Stimulated activated naive CD8-positive, alpha-beta T cell treated with anti-CD3 and anti-CD28 coated beads, Interleukin-15, amount 100 ng/mL, for 72 hours (primary cell): Measurements from ENCODE around the gene JAKMIP1.

Source experiments
- ATAC-seq: fragments of 150-1000 bp; cut with Tn5 transposase; 2 replicates; pipeline ENCODE4 v1.10.0; 2021; ENCODE audit warnings: mild to moderate bottlenecking, moderate library complexity
- DNase-seq, 2 donors: peaks; one replicate each; pipeline ENCODE4 v3.0.0; 2021 to 2022
- H3K27ac Mint-ChIP-seq, 2 donors: one replicate each; pipeline ENCODE4 v1.8.0; 2022; ENCODE audit warnings: mild to moderate bottlenecking in 2 of 2, mixed read lengths in 2 of 2, moderate library complexity in 2 of 2
- H3K27me3 Mint-ChIP-seq: one replicate; pipeline ENCODE4 v1.8.0; 2022; ENCODE audit warnings: mixed read lengths
- H3K4me1 Mint-ChIP-seq: one replicate; pipeline ENCODE4 v1.8.0; 2022; ENCODE audit warnings: mild to moderate bottlenecking, mixed read lengths
- H3K4me3 Mint-ChIP-seq, 2 donors: one replicate each; pipeline ENCODE4 v1.8.0; 2022; ENCODE audit warnings: mild to moderate bottlenecking in 2 of 2, mixed read lengths in 2 of 2, moderate library complexity in 1 of 2
- H3K9me3 Mint-ChIP-seq, 2 donors: one replicate each; pipeline ENCODE4 v1.8.0; 2022; ENCODE audit warnings: mixed read lengths in 2 of 2

The JAKMIP1 gene

DNA sequence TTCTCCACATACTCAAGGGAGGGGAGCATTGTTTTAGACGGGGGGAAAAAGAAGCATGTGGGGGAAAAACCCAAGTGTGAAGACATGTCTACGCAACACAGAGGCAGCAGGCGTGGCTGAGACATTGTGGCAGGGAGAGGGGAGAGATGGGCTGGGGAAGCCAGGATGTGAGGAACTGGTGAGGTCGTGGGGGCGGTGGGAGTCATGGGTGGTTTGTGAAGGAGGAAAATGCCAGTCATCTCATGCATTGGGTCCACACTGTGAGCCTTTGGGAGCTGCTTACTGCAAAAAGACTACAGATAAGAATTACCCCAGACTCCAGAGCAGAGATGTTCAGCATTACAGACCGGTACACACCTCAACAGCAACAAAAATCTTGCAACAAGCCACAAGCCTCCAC is 2.1 kb downstream of the JAKMIP1 start:
- peak; percentile 78 for ATAC-seq
- H3K27me3 Mint-ChIP-seq: peaks cover 77% of the 10 kb centered on the region
- peak overlapping the region; percentile 27 to 85 for H3K4me3 Mint-ChIP-seq
- DNase-seq: peak in 1 of 2 donors; percentile 91
- H3K4me1 Mint-ChIP-seq: peaks cover 42% of the 10 kb centered on the region
- H3K9me3 Mint-ChIP-seq: peaks cover 9 to 12% of the 10 kb centered on the region in 2 donors
- H3K27ac Mint-ChIP-seq: peak overlapping the region in 1 of 2 donors; percentile 95

DNA sequence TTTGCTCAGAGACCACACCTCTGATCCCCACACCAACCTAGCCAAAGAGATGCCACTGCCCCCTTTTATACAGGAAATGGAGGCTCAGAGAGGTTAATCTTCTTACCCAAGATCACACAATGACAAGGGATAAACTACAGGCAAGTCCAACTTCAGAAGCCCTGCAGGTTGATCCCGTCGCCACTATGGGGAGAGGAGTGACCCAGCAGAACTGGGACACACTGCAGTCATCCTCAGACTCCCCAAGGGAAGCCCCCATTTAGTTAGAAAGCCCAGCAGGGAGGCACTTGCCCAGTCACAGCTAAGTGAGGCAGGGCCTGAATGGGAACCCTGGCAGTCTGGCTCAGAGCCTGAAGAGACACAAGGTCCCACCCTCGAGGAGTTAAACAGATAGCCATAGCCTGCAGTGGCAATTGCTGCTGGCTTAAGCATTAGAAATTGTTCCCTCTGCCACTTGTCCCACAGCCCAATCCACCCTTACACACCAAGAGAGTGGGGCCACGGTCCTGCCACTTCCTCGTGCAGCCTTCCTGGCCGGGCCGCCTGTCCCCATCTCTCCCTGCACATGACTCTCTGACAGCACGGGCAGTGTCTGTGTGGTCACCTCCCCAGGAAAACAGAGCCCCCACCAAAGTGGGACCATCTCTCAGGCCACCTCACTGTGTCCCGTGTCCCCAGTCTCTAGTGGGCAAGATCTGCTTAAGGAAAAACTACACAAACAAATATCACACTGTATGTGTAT is 2.7 kb downstream of the JAKMIP1 start:
- ATAC-seq (no peak), DNase-seq (no peak)
- Mint-ChIP-seq H3K27ac (peak overlapping the region; percentile 48 to 95), H3K9me3 (peaks cover 9 to 12% of the 10 kb centered on the region in 2 donors), H3K4me1 (peaks cover 42% of the 10 kb centered on the region), H3K27me3 (peaks cover 84% of the 10 kb centered on the region), H3K4me3 (peak overlapping the region; percentile 27 to 85)

DNA sequence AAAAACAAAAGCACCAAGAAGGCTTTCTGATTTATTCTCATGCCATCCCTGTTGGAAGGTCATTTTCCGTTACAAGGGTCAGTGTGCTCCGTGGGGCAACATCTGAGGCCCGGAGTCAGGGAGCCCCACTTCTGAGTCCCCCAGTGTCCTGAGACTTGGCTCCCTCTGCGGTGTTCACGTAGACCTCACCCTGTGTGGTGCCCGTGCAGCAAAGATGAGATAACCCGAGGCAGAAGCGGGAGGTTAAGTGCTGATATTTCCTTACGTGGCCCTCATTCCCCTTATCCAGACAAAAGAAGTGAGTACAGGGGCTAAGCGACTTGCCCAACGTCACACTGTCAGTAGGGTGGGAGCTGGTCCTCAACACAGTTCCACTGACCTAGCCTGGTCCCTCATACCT is 3.5 kb downstream of the JAKMIP1 start:
- no peak for ATAC-seq
- peaks cover 42% of the 10 kb centered on the region for H3K4me1 Mint-ChIP-seq
- no peak for DNase-seq
- peak overlapping the region in 1 of 2 donors; percentile 85 for H3K4me3 Mint-ChIP-seq
- H3K9me3 Mint-ChIP-seq: peaks cover 9 to 11% of the 10 kb centered on the region in 2 donors
- H3K27me3 Mint-ChIP-seq: peaks cover 84% of the 10 kb centered on the region
- H3K27ac Mint-ChIP-seq: peak overlapping the region in 1 of 2 donors; percentile 54

DNA sequence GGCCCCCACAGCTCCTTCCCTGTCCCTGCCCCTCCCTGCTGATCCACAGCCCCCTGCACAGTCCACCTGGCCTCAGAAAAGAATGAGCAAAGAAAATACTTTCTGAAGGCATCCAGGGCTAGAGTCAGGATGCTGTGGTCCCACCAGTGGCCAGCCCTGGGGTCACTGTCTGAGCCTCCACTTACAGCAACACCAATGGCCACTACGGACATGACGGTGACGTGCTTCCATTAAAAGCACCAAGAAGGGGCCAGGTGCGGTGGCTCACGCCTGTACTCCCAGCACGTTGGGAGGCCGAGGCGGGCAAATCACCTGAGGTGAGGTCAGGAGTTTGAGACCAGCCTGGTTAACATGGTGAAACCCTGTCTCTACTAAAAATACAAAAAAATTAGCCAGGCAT is 4.0 kb downstream of the JAKMIP1 start:
- H3K9me3 Mint-ChIP-seq: peaks cover 5 to 6% of the 10 kb centered on the region in 2 donors
- peak overlapping the region in 1 of 2 donors; percentile 36 for H3K27ac Mint-ChIP-seq
- DNase-seq (no peak), ATAC-seq (no peak)
- peaks cover 78% of the 10 kb centered on the region for H3K27me3 Mint-ChIP-seq
- H3K4me3 Mint-ChIP-seq: peak overlapping the region in 1 of 2 donors; percentile 53
- H3K4me1 Mint-ChIP-seq: peaks cover 38% of the 10 kb centered on the region

DNA sequence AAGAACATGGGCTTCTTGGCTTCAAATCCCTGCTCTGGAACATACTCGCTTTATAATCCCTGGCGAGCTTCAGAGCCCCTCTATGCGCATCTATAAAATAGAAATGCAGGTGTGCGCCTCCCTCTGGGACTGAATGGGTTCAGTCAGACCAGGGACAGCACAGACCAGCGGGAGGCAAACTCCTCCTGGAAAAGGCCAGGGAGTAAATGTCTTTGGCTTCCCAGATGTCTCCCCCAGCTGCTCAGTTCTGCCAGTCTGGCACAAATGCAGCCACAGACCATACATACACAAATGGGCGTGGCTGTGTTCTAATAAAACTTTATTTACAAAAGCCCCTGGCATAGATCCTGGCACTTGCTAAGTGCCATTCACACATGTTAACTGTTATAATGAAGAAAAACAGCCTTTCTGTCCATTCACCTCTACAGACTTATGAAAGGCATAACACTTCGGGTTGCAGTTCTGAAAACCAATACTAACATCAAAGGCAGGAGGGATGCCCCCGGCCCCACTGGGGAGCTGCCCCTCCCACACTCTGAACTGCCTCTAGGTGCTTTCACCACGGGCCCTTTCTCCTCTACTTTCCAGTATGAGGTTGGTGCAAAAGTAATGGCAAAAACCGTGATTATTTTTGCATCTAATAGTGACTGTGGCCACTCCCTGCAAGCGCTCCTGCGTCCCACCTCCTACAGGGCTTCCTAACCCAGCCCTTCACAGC is 4.6 kb downstream of the JAKMIP1 start:
- peaks cover 76% of the 10 kb centered on the region for H3K27me3 Mint-ChIP-seq
- peak overlapping the region in 1 of 2 donors; percentile 53 for H3K4me3 Mint-ChIP-seq
- H3K27ac Mint-ChIP-seq: peak overlapping the region in 1 of 2 donors; percentile 36

DNA sequence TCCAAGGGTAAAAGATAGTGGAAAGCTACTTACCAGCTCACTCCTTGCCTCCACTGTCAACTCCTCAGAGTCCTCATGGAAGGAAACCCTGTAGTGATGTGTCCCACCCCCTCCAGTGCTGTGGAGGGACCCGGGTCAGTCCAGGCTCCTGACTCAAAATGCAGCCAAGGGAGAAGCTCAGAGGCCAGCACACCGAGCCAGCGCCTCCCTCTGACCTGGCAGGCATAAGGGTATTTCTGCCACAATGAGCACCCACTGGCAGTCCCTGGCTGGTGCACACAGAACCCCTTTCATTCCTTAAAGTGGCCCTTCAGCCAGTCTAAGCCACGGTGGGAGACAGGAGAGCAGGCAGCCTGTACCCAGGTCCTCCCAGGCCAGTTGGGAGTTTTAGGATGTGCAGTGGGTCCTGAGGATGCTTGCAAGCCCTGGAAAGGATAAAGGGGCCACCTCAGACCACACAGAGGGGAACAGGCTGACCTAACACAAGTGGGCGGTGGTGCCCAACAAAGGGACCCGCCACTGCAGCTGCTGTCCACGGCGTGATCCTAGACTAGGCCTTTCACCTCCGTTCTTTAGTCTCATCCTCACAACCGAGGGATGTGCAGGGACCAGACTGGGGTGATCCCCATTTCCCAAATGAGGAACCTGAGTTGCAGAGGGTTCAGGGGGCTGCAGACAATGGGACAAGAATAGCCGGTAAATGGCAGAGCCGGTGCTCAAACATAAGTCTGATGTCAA is 5.7 kb downstream of the JAKMIP1 start:
- Mint-ChIP-seq H3K9me3 (no peaks in the 10 kb centered on the region), H3K27ac (no peak overlapping the region), H3K4me3 (no peak overlapping the region), H3K4me1 (peaks cover 32% of the 10 kb centered on the region), H3K27me3 (peaks cover 84% of the 10 kb centered on the region)
- no peak for ATAC-seq
- no peak for DNase-seq

More for the DNA sequence above, 4.6 kb downstream of the JAKMIP1 start:
- Mint-ChIP-seq H3K4me1 (peaks cover 32% of the 10 kb centered on the region), H3K9me3 (peaks cover 0 to under 1% of the 10 kb centered on the region in 2 donors)
- DNase-seq (peak in 1 of 2 donors; percentile 61), ATAC-seq (peak; percentile 23)

DNA sequence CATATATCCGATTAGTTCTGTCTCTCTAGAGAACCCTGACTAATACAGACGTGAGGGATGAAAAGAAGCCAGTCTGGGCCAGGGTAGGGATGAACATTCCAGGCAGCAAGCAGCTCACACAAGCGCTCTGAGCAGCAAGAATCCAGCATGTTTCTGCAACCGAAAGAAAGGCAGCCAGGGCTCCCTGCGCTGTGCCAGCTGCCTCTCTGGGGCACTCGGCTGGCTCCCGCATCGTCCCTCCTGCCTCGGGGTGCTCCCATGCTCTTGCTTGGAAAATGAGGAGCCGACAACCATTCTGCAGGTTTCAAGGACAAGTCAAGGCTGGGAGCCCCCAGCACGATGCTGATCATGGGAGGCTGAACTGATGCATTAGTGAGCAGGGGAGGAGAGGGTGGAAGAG is 7.0 kb downstream of the JAKMIP1 start:
- Mint-ChIP-seq H3K27me3 (peaks cover 81% of the 10 kb centered on the region), H3K9me3 (no peaks in the 10 kb centered on the region), H3K27ac (no peak overlapping the region), H3K4me3 (no peak overlapping the region), H3K4me1 (peaks cover 23% of the 10 kb centered on the region)
- DNase-seq: no peak
- no peak for ATAC-seq

DNA sequence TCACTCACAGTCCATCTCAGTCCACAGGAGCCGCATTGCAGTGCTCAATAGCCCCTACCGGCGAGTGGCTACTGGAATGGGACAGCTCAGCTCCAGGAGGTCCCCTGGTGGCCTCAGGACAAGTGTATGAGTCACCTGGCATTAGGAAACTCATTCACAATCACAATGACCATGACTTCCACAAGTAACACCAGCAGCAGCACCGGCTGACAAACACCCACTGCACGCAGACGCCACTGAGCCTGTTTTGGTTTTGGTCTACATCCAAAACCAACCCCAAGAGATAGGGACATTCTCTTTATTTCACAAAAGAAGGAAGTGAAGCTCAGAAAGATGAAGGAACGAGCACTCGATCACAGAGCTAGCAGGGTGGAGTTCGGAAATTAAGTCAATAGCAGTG is 8.1 kb downstream of the JAKMIP1 start:
- no peak for DNase-seq
- Mint-ChIP-seq H3K9me3 (peaks cover 0 to 2% of the 10 kb centered on the region in 2 donors), H3K4me3 (no peak overlapping the region), H3K4me1 (peaks cover 12% of the 10 kb centered on the region), H3K27me3 (peaks cover 75% of the 10 kb centered on the region), H3K27ac (no peak overlapping the region)
- no peak for ATAC-seq

DNA sequence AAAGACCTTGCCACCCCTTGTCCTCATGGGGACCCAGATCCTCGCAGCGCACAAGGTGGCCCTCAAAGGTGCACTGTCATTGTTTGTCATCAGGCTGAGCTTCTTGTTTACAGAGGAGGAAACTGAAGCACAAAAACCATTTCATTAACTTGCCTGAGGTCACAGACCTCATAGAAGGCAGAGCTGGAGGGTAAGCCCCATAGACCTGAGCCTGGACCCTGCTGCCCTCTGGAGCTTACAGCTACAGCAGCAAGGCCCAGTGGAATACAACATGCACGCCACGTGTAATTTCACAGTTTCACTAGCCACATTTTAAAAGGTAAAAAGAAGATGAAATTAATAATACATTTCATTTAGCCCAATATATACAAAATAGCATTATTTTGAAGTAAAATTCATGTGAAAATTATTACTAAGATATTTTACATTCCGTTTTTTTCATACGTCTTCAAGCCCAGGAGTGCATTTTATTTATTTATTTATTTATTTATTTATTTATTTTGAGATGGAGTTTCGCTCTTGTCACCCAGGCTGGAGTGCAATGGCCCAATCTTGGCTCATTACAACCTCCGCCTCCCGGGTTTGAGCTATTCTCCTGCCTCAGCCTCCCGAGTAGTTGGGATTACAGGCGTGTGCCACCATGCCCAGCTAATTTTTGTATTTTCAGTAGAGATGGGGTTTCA is 8.8 kb downstream of the JAKMIP1 start:
- Mint-ChIP-seq H3K27me3 (peaks cover 69% of the 10 kb centered on the region), H3K4me1 (peaks cover 7% of the 10 kb centered on the region), H3K9me3 (peaks cover 0 to 4% of the 10 kb centered on the region in 2 donors), H3K4me3 (no peak overlapping the region), H3K27ac (no peak overlapping the region)
- ATAC-seq: peak; percentile 55
- DNase-seq: no peak

DNA sequence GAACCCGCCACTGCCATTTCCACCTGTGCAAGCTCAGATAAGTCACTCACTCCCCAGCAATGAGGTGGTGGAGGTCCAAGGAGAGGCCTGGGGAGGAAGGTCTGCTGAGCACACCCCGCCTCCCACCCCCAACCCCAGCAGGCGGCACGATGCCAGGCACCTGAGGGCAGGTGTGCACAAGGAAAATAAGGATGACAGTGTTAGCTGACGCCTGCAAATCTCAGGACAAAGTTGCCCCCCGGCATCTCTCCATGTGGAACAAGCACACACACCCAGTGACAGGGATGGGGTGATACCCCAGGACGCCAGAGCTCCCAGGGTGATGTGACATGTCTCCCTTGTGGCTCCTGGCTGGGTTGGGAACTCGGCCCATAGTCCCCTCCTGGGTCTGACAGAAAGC is 9.9 kb downstream of the JAKMIP1 start:
- Mint-ChIP-seq H3K4me1 (no peaks in the 10 kb centered on the region), H3K9me3 (peaks cover 4 to 6% of the 10 kb centered on the region in 2 donors), H3K4me3 (no peak overlapping the region), H3K27ac (no peak overlapping the region), H3K27me3 (peaks cover 58% of the 10 kb centered on the region)
- no peak for DNase-seq
- ATAC-seq: no peak

DNA sequence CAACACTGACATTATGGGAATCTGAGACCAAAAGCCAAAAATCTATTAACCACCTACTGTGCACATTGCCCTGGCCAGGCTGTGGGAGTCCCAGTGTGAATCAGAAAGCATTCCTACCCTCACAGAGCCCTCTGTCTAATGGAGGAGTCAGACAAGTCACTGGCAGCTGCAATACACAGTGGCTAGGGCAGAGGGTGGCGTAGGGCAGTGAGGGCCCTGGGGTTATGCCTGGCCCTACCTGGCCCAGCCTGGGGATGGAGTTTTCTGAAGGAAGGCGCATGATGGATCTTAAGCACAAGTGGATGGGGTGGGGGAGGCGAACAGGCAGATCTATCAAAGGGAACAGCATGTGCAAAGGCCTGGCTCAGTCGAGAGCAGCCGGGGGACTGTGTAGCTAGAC is 10.8 kb downstream of the JAKMIP1 start:
- Mint-ChIP-seq H3K4me1 (peaks cover under 1% of the 10 kb centered on the region), H3K9me3 (peaks cover 4 to 6% of the 10 kb centered on the region in 2 donors), H3K27me3 (peaks cover 53% of the 10 kb centered on the region), H3K27ac (no peak overlapping the region), H3K4me3 (no peak overlapping the region)
- ATAC-seq (peak; percentile 48), DNase-seq (no peak)

DNA sequence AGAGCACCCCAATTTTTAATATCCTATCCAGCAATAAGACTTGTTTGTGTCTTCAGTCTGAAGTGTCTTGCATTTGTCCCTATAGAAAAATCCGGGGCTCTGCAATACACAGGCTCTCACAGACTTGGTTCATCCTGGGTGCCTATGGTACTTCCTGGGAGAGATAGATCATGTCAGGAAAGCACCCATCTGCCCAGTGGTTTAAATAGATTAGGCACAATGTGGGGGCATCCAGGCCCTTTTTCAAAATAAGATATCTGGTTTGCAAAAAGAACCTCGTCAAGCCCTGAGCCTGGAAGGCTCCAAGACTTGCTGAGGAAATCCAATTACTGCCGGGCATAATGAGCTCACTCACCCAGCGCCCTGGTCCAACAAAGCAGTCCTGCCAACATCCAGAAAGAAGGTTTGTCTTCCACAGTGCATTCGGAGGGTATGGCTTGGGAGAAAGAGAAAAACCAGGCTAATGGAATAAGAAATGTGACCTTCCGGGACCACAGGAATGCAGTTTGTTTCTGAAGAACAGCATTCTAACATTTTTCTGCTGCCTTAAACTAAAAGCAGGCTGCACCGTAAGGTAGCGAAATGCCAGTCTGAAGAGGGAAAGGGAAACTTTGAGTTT is 11.6 kb downstream of the JAKMIP1 start:
- Mint-ChIP-seq H3K4me3 (no peak overlapping the region), H3K27ac (peak overlapping the region in 1 of 2 donors; percentile 57), H3K9me3 (peaks cover 4 to 6% of the 10 kb centered on the region in 2 donors), H3K4me1 (peaks cover 7% of the 10 kb centered on the region), H3K27me3 (peaks cover 46% of the 10 kb centered on the region)
- DNase-seq: no peak
- ATAC-seq: no peak

DNA sequence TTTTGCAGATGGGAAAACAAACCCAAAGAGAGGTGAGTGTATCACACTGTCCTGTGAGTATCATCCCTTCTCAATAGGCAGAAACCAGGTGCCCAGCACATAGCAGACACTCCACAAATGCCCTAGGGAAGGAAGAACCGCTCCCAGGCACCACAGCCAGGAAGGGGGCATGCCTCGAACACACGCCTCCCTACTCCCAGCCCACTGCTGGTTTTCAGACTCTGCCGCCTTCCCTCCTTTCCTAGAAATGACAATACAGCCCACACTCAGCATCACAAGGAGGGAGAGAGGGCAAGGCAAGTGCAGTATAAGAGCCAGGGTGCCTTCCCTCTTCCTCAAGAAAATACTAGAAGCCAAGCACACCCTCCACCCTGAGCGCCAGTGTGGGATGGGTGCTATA is 16.2 kb downstream of the JAKMIP1 start:
- ATAC-seq (no peak), DNase-seq (no peak)
- peak overlapping the region in 1 of 2 donors; percentile 36 for H3K27ac Mint-ChIP-seq
- peaks cover 42% of the 10 kb centered on the region for H3K4me1 Mint-ChIP-seq
- peaks cover 4 to 16% of the 10 kb centered on the region in 2 donors for H3K9me3 Mint-ChIP-seq
- peaks cover 18% of the 10 kb centered on the region for H3K27me3 Mint-ChIP-seq
- peak overlapping the region in 1 of 2 donors; percentile 5 for H3K4me3 Mint-ChIP-seq

DNA sequence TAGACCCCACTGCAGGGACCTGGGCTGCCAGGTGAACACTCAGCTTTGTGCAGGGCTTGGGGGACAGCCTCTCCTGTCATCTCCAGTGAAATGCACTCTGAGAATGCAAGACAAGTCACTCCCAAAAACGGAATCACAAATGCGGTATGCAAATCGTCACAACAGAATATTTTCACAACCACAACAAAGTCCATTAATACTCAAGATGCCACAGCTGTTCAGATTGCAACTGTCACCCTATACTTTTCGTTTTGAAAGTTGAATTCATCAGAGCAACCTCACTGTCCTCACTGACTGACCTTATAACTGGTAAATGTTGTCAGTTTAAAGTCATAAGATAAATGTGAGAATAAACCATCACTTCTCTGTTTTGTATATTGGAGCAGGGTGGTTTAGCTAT is 16.6 kb downstream of the JAKMIP1 start:
- Mint-ChIP-seq H3K27ac (no peak overlapping the region), H3K4me1 (peaks cover 46% of the 10 kb centered on the region), H3K9me3 (peaks cover 4 to 19% of the 10 kb centered on the region in 2 donors), H3K27me3 (peaks cover 18% of the 10 kb centered on the region), H3K4me3 (peak overlapping the region in 1 of 2 donors; percentile 5)
- peak in 1 of 2 donors; percentile 27 for DNase-seq
- no peak for ATAC-seq
